NCI-H1048 (cell line): ENCODE results near the gene MARCHF7.
"Not testable (repeated sequence)": the region's sequence is repeated elsewhere in the genome, so short reads cannot be mapped to it uniquely, and the experiment has no call there.

Experiments used
- DNase-seq: peaks from one replicate; lab custom pipeline; 2025; lab: John Stamatoyannopoulos, UW

The MARCHF7 gene

GRCh38 chr2:159712143-159712928 lies at the start of gene MARCHF7:
TSS of gene MARCHF7 (plus strand) at chr2:159712506. CDS start at chr2:159729023, 16,517 bp downstream.
- peak; percentile 91 for DNase-seq

GRCh38 chr2:159667423-159667822 lies 44.9 kb upstream of the MARCHF7 start:
- not testable (repeated sequence) for DNase-seq

- DNase-seq: no peak
These were observed 41.3 kb upstream of the MARCHF7 start for GRCh38 chr2:159671047-159671446.

- no peak for DNase-seq
These were observed 34.7 kb upstream of the MARCHF7 start for GRCh38 chr2:159677654-159678053.

GRCh38 chr2:159680692-159681091 lies 31.6 kb upstream of the MARCHF7 start:
- no peak for DNase-seq

GRCh38 chr2:159683817-159684216 lies 28.5 kb upstream of the MARCHF7 start:
- no peak for DNase-seq

- no peak for DNase-seq
These were observed 27.5 kb upstream of the MARCHF7 start for GRCh38 chr2:159684796-159685195.

- DNase-seq: no peak
These were observed 17.7 kb upstream of the MARCHF7 start for GRCh38 chr2:159694500-159695040.

- no peak for DNase-seq
These were observed 16.4 kb upstream of the MARCHF7 start for GRCh38 chr2:159695795-159696448.

- DNase-seq: no peak
These were observed 8.8 kb upstream of the MARCHF7 start for GRCh38 chr2:159703491-159703890.

GRCh38 chr2:159706385-159706980 lies 5.8 kb upstream of the MARCHF7 start:
- DNase-seq: no peak

GRCh38 chr2:159708066-159708760 lies 4.1 kb upstream of the MARCHF7 start:
- no peak for DNase-seq

GRCh38 chr2:159710601-159711180 lies 1.6 kb upstream of the MARCHF7 start:
- DNase-seq: no peak

GRCh38 chr2:159711562-159712142 lies 654 bp upstream of the MARCHF7 start:
- DNase-seq: no peak

GRCh38 chr2:159712929-159713420 lies 669 bp downstream of the MARCHF7 start:
- no peak for DNase-seq

- no peak for DNase-seq
These were observed 1.4 kb downstream of the MARCHF7 start for GRCh38 chr2:159713631-159714246.

GRCh38 chr2:159714247-159714930 lies 2.1 kb downstream of the MARCHF7 start:
- DNase-seq: no peak

- DNase-seq: no peak
These were observed 3.1 kb downstream of the MARCHF7 start for GRCh38 chr2:159715451-159715850.

GRCh38 chr2:159716409-159716808 lies 4.1 kb downstream of the MARCHF7 start:
- DNase-seq: not testable (repeated sequence)

- DNase-seq: no peak
These were observed 4.6 kb downstream of the MARCHF7 start for GRCh38 chr2:159716857-159717256.
